NCI-H774 (cell line): ENCODE data around the gene USP33.
"Not testable (repeated sequence)": the region's sequence is repeated elsewhere in the genome, so short reads cannot be mapped to it uniquely, and the experiment has no call there.

Experiments used
- DNase-seq: peaks from one replicate; lab custom pipeline; 2025; lab: John Stamatoyannopoulos, UW

The USP33 gene

DNA sequence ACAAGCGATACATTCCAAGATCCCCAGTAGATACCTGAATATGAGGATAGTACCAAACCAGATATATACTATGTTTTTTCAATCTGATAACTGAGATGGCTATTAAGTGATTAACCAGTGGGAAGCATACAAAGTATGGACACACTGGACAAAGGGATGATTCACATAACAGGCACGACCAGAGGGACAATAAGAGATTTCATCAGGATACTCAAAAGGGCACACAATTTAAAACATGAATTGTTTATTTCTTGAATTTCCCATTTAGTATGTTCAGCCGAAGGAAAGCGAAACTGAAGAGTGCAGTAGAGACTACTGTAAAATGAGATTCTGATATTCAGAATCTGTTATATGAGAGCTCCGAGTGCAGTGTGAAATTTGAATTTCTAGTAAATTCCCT lies 87.8 kb downstream of the USP33 start:
- no peak for DNase-seq

GRCh38 chr1:77670330-77670729 lies 89.3 kb downstream of the USP33 start:
- DNase-seq = no peak

GRCh38 chr1:77668924-77669449 lies 90.7 kb downstream of the USP33 start:
- DNase-seq = no peak

GRCh38 chr1:77664939-77665516 lies 94.6 kb downstream of the USP33 start:
- no peak for DNase-seq

GRCh38 chr1:77661696-77662095 lies 98.0 kb downstream of the USP33 start:
- DNase-seq = no peak

GRCh38 chr1:77659879-77660593 lies 99.6 kb downstream of the USP33 start:
- no peak for DNase-seq

DNA sequence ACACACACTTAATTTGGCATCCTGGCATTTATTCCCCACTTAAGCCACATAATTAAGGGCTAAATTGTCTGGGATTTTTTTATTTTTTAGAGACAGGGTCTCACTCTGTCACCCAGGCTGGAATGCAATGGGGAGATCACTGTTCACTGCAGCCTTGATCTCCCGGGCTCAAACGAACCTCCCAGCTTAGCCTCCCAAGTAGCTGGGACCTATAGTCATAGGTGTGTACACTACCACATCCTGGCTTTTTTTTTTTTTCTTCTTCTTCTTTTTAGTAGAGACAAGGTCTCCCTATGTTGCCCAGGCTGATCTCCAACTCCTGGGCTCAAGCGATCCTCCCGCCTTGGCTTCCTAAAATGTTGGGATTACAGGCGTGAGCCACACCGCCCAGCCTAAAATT lies 101.4 kb downstream of the USP33 start:
- no peak for DNase-seq

DNA sequence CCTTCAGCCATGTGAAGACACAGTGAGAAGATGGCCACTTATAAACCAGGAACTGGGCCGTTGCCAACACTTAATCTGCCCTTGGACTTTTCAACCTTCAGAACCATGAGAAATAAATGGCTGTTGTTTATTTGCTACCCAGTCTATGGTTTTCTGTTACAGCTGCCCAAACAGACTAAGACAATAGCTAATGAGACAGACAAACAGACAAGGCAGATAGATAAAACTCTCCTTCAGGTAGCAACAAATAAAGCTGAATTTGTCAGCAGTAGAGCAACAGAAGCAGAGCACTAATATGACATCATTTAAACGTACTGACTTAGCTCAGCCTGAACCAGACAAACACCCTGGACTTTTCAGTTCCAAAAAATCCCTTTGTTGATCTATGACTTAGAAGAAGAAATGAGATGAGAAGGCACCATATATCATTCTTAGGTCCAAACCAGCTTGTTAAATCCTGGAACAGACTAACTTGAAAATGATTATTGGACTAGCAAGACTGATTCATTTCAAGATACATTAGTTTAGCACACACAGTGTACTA lies 104.1 kb downstream of the USP33 start:
- DNase-seq = peak; percentile 87

GRCh38 chr1:77652970-77653516 lies 106.6 kb downstream of the USP33 start:
- DNase-seq = no peak

GRCh38 chr1:77652268-77652667 lies 107.4 kb downstream of the USP33 start:
- no peak for DNase-seq

DNA sequence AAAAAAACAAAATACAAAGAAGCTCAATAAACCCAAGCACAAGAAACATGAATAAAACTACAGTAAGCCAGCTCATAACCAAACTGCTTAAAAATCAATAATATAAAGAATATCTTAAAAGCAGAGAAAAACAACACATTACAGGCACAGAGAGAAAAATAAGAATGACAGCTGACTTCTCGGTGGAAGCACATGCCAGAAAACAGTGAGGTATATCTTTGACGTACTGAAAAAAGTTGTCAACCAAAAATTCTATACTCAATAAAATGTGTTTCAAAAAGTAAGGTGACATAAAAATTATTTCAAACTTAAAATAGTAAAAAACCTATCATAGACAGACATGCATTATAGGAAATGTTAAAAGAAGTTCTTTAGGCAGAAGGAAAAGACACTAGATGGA lies 110.5 kb downstream of the USP33 start:
- no peak for DNase-seq

DNA sequence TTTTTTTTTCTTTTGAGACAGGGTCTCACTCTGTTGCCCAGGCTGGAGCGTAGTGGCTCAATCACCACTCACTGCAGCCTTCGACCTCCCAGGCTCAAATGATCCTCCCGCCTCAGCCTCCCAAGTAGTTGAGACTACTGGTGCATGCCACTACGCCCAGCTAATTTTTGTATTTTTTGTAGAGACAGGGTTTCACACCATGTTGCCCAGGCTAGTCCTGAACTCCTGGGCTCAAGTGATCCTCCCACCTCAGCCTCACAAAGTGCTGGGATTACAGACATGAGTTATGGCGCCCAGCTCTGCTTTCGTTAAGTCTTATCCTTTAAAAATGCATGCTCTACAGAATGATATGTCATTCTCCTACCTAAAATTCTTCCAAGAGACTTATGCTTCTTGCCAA lies 113.4 kb downstream of the USP33 start:
- DNase-seq = not testable (repeated sequence)
